Measurements from ENCODE around the gene ZIM2. TPM values are rescaled to one million over a fixed set of nuclear protein-coding genes. Genes with fewer than 3 reads are reported as not detected.

The ZIM2 gene
- total RNA-seq, 1 experiment from 2014 or later = 0.24 TPM

DNA sequence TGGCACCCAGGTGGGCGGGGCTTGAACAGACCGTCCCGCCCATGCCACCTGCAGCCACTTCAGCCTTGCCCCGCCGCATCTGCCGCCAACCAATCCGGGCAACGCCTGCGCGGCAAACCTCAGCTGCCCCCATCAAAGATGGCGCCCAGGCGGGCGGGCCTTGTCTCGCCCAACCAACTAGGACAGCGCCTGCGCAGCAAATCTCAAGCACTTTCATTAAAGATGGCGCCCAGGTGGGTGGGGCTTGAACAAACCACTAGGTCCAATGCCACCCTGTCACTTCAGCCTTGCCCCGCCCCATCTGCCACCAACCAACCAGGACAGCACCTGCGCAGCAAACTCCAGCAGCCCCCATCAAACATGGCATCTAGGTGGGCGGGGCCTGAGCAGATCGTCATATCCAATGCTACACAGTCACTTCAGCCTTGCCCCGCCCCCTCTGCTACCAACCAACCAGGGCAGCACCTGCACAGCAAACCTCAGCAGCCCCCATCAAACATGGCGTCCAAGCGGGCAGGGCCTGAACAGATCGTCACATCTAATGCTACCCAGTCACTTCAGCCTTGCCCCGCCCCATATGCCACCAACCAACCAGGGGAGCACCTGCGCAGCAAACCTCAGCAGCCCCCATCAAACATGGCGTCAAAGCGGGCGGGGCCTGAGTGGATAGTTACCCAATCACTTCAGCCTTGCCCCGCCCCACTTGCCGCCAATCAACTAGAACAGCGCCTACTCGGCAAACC, 1.4 kb downstream of the ZIM2 start:
- DNase-seq (ENCODE audit: low read depth) = peak; percentile 84

DNA sequence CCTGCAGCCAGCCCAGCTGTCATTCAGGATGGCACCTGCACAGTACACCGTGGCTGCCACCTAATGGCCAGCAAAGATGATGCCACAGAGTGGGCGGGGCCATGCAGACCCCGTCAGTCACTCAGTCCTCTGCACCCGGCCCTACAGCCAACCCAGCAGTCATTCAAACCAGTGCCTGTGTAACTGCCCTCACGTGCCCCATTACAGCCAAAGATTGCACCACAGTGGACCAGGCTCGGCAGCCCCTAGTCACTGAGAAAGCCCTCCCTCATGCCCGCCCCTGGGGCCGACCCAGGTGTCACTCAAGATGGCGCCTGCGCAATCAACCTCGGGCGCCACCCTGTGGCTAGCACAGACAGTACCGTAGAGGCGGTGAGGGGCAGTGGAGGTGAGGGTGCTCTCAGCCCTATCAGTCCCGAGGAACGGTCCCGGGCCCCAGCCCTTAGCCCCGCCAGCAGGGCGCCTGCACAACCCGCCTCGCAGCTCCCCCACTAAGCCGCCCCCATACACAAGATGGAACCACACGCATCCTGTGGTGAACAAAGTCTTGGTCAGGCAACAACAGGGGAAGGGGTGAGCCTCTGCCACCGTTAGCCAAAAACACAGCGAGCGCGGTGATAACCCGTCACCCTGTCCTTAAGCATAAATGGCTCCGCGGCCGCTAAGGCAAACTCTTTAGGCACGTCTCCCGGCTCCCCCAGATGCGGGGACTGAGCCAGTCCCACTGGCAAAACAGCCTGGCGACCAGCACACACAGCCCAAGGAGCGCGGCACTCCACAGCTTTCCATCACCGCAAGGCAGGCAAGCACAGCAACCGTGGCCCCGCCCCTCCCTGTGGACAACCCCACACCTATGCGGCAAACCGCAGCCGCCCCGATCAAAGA, 2.3 kb downstream of the ZIM2 start:
- DNase-seq (ENCODE audit: low read depth) = peak; percentile 31

- peak; percentile 37 for DNase-seq (ENCODE audit: low read depth)
Observed at GRCh38 chr19:56837492-56838023, 3.0 kb downstream of the ZIM2 start.

GRCh38 chr19:56837004-56837403, 3.5 kb downstream of the ZIM2 start:
- peak; percentile 3 for DNase-seq (ENCODE audit: low read depth)

DNA sequence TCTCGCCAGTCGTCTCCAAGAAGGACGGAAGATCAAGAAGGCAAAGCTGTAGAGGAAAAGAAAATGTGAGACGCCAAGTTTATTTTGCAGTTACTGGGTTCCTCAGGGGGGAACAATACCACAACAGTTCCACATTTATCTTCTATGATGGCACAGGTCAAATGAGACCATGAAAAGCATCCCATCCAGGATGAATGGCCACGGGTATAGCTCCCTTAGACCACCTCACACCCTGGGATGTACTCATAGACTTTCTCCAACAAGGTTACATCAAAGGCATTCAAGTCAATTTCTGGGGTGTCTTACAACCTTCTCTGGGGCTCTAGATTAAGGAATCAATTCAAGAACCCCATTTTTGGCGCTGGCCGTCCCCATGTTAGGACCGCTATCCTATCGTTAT, 4.5 kb downstream of the ZIM2 start:
- no peak for DNase-seq (ENCODE audit: low read depth)

GRCh38 chr19:56835401-56835800, 5.1 kb downstream of the ZIM2 start:
- no peak for DNase-seq (ENCODE audit: low read depth)

DNA sequence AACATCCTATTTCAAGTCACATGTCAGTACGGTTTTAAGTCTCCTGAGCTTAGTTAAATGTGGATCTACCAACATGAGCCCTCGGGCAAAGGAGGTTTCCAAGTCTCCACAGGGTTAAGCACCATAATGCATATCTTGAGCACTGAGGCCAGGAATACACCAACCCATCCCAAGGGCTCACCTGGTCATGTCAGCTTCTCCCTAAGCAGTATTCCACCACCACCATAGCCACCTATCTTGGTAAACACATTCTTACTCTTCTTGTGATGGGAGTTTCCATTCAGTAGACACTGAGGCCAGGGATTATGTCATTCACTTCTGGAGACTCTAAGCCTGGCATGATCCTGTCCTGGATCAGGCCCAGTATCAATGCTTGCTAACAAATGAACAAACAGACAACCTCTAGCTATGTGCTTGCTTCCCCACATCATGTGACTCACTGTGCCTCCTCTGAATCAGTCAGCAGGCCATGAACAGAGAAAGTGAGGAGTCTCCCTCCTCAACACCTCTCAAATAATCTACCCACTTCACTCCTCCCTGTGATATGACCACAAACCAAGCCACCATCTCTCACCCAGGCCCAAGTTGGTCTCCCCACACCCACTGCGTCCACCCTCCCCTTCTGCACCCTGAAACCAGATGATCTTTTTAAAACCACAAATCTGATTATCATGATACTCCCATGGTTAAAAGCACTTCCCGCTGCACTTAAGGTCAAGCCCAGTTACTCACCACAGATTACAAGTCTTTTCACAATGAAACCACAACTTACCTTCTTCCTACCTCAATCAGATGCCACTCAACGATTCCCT, 5.8 kb downstream of the ZIM2 start:
- DNase-seq (ENCODE audit: low read depth) = peak; percentile 3

DNA sequence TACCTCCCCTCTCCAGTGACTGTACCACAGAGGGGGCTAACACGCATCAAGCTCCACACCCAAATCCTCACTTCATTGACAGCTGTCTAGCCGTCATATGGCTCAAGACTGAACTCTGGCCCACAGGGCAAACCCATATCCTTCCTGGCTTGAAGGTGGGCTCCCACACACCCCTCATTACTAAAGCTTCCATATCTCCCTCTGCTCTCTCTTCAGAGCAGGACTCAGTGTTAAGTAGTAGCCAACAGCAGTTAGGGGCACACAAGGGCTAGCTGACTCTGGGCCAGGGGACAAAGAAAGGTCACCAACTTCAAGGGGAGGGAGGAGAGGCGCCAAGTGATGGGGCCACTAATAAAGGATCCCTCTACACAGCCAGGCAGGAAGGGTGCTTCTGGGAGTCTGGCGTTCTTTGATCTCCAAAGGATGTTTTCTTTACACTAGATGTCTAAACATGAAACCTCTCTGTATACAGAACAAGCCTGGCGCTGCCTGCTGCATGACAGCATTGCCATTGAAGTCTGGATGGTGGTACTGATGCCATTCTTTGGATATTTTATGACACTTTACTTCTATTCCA, 8.1 kb downstream of the ZIM2 start:
- no peak for DNase-seq (ENCODE audit: low read depth)

DNA sequence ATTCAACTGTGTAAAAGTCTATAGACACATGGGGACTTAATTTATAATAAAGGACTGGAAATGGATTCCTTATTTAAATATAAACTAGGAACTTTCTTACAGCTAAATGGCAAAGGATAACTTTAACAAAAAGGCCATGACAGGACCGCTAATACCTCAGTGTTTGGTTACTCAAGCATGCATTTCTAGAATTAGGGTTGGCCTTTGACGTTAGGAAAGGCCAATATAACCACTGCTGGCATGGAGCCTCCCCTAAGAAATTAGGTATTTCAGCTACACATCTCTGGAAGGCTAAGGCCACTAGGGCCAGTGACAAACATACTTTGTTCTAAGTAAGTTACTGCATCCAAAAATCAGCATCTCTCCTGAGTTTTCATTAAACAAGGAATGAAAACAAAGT, 9.3 kb downstream of the ZIM2 start:
- no peak for DNase-seq (ENCODE audit: low read depth)

DNA sequence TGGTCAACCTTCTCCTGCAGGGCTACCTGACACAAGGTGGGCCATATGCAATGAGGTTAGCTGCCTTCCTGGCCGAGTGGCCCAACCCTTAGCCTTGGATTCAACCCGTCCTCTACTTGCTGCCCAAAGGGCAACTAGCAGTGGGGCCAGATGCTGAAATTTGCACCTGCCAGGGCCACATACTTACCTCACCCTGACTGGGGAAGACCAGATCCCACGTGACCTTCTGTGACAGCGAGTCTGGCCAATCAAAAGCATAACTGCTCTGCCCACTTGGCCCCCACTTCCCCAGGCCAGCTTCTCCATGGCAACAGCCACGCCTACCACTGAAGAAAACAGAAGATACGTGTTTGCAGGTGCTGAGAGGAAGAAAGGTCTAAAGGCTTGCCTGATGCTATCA, 10.9 kb downstream of the ZIM2 start:
- DNase-seq (ENCODE audit: low read depth) = no peak

- no peak for DNase-seq (ENCODE audit: low read depth)
Observed at GRCh38 chr19:56827708-56828107, 12.8 kb downstream of the ZIM2 start.

- no peak for DNase-seq (ENCODE audit: low read depth)
Observed at GRCh38 chr19:56823956-56824355, 16.6 kb downstream of the ZIM2 start.

GRCh38 chr19:56823417-56823816, 17.1 kb downstream of the ZIM2 start:
- no peak for DNase-seq (ENCODE audit: low read depth)

GRCh38 chr19:56822755-56823154, 17.8 kb downstream of the ZIM2 start:
- DNase-seq (ENCODE audit: low read depth) = no peak

- no peak for DNase-seq (ENCODE audit: low read depth)
Observed at GRCh38 chr19:56821675-56822074, 18.9 kb downstream of the ZIM2 start.

GRCh38 chr19:56821209-56821608, 19.3 kb downstream of the ZIM2 start:
- DNase-seq (ENCODE audit: low read depth) = no peak

GRCh38 chr19:56819166-56819565, 21.4 kb downstream of the ZIM2 start:
- no peak for DNase-seq (ENCODE audit: low read depth)

- no peak for DNase-seq (ENCODE audit: low read depth)
Observed at GRCh38 chr19:56814656-56815055, 25.9 kb downstream of the ZIM2 start.

- no peak for DNase-seq (ENCODE audit: low read depth)
Observed at GRCh38 chr19:56813531-56813930, 27.0 kb downstream of the ZIM2 start.

DNA sequence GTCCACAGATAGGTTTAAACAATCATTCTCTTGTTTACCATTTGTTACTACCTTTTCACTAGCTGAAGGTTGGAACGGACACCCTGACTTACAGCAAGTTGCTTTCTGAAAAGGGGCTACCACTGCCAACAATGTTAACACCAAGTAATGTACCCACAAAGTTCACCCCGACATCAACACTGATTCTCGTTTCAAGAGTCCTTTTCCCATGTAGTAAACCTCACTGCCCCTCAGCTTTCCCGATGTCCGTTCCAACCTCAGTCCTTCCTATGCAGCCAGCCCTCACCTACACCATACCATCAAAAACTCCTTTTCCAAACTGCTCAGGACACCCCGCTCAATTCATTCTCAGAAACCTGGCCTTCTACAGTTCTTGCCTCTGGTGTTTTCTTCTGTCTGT, 29.0 kb downstream of the ZIM2 start:
- no peak for DNase-seq (ENCODE audit: low read depth)

- no peak for DNase-seq (ENCODE audit: low read depth)
Observed at GRCh38 chr19:56810260-56810659, 30.3 kb downstream of the ZIM2 start.

Data from RPMI7951 (cell line).